GM23248 (cell line): ENCODE data around the gene CLCF1. TPM values are rescaled to one million over a fixed set of nuclear protein-coding genes. Genes with fewer than 3 reads are reported as not detected.
"Not testable (repeated sequence)": the region's sequence is repeated elsewhere in the genome, so short reads cannot be mapped to it uniquely, and the experiment has no call there.

Experiments
- DNase-seq: peaks from one replicate; pipeline ENCODE4 v3.0.0-alpha.2; 2015
- H2AFZ ChIP-seq: fragments of 200-600 bp; sonication (generic); 2 replicates; pipeline ENCODE4 v1.6.1; 2016; ENCODE audit warnings: antibody characterized with exemption
- H3F3A ChIP-seq: fragments of 200-600 bp; sonication (generic); 2 replicates; pipeline ENCODE4 v1.6.1; 2016; ENCODE audit warnings: mild to moderate bottlenecking, antibody characterized with exemption, mixed run types; ENCODE audit not compliant: insufficient read depth
- H3K27ac ChIP-seq: fragments of 200-600 bp; sonication (generic); 2 replicates; pipeline ENCODE4 v1.5.1; 2016; ENCODE audit warnings: mild to moderate bottlenecking
- H3K27me3 ChIP-seq: fragments of 200-600 bp; sonication (generic); replicated peaks from 2 replicates; pipeline ENCODE4 v1.6.1; 2016; ENCODE audit warnings: mild to moderate bottlenecking; ENCODE audit not compliant: insufficient read depth
- H3K36me3 ChIP-seq: fragments of 200-600 bp; sonication (generic); 2 replicates; pipeline ENCODE4 v1.6.1; 2016; ENCODE audit warnings: low read depth, mild to moderate bottlenecking
- H3K4me1 ChIP-seq: fragments of 200-600 bp; sonication (generic); 2 replicates; pipeline ENCODE4 v1.6.1; 2016; ENCODE audit warnings: mild to moderate bottlenecking; ENCODE audit not compliant: insufficient read depth
- H3K4me2 ChIP-seq: fragments of 200-600 bp; sonication (generic); one replicate; pipeline ENCODE4 v1.6.1; 2016; ENCODE audit warnings: mild to moderate bottlenecking; ENCODE audit not compliant: unreplicated experiment
- H3K4me3 ChIP-seq: fragments of 200-600 bp; sonication (generic); 2 replicates; pipeline ENCODE4 v1.5.1; 2016; ENCODE audit warnings: mild to moderate bottlenecking
- H3K79me2 ChIP-seq: fragments of 200-600 bp; sonication (generic); 2 replicates; pipeline ENCODE4 v1.6.1; 2016; ENCODE audit warnings: mild to moderate bottlenecking; ENCODE audit not compliant: insufficient read depth
- H3K9ac ChIP-seq: fragments of 200-600 bp; sonication (generic); 2 replicates; pipeline ENCODE4 v1.6.1; 2016; ENCODE audit warnings: mild to moderate bottlenecking
- H3K9me2 ChIP-seq: fragments of 200-600 bp; sonication (generic); 2 replicates; pipeline ENCODE4 v1.6.1; 2016; ENCODE audit warnings: mixed run types, mild to moderate bottlenecking, moderate library complexity; ENCODE audit not compliant: insufficient read depth
- H3K9me3 ChIP-seq: fragments of 200-600 bp; sonication (generic); one replicate; pipeline ENCODE4 v1.6.1; 2017; ENCODE audit warnings: low read depth
- H4K20me1 ChIP-seq: fragments of 200-600 bp; sonication (generic); 2 replicates; pipeline ENCODE4 v1.6.0; 2016; ENCODE audit not compliant: insufficient read depth
- EZH2 ChIP-seq: fragments of 200-600 bp; sonication (generic); IDR thresholded peaks from 2 replicates; pipeline ENCODE4 v1.6.1; 2018; ENCODE audit warnings: antibody characterized with exemption, mild to moderate bottlenecking; ENCODE audit not compliant: insufficient read depth, poor library complexity, severe bottlenecking
- EZH2phosphoT487 ChIP-seq: fragments of 200-600 bp; sonication (generic); IDR thresholded peaks from 2 replicates; pipeline ENCODE4 v1.6.1; 2018; ENCODE audit warnings: antibody characterized with exemption, moderate library complexity, mild to moderate bottlenecking, low read depth; ENCODE audit not compliant: insufficient read depth
- WGBS, 2 experiments: methylation state at CpG; one replicate each; pipeline ENCODE4 v1.1.6; 2015 to 2017; ENCODE audit warnings: low lambda C conversion rate in 2 of 2, low coverage in 1 of 2; ENCODE audit errors: missing lambda C conversion rate in 2 of 2; 5-methylcytosine and 5-hydroxymethylcytosine counted together
- in situ Hi-C: fragments of 300-500 bp; cut with MboI; formaldehyde crosslinking; loops from 2 replicates; pipeline ENCODE4 v1.15.0; 2020
- polyA plus RNA-seq: library from polyadenylated mRNA; unstranded; fragments of >200 nt; fragmentation: Nextera tagmentation; extraction: Ambion mirVana; gene quantifications from 2 replicates; pipeline ENCODE4 v1.2.1, GENCODE V29; 2016
- total RNA-seq: library from RNA; depleted of rRNA; stranded (reverse); fragments of >200 nt; shearing (Covaris generic); gene quantifications from 2 replicates; pipeline ENCODE4 v1.2.3, GENCODE V29; 2014

CLCF1 gene
- total and polyA plus RNA-seq, 2 experiments from 2014 or later: 20.0 to 39.1 TPM

- Histone ChIP-seq H3K27me3 (peaks cover 15% of the 10 kb centered on the region; the same call in 1 of the 2 replicates), H3K4me3 (no peak overlapping the region), H3K4me1 (peaks cover 6% of the 10 kb centered on the region), H3F3A (no peaks in the 10 kb centered on the region), H3K9me3 (no peaks in the 10 kb centered on the region), H3K9me2 (no peaks in the 10 kb centered on the region), H3K9ac (no peak overlapping the region), H3K27ac (no peak overlapping the region), H2AFZ (no peak overlapping the region), H4K20me1 (no peaks in the 10 kb centered on the region), H3K36me3 (no peaks in the 10 kb centered on the region), H3K79me2 (no peaks in the 10 kb centered on the region; the same call in 1 of the 2 replicates), H3K4me2 (no peak overlapping the region)
- no peak for TF ChIP-seq EZH2
- TF ChIP-seq EZH2phosphoT487: no peak
- in situ Hi-C loops: no loop called here
- WGBS, 2 experiments: 67 to 69% methylated on average over 11 to 18 of the region's 18 CpGs
- DNase-seq: no peak
Observed at GRCh38 chr11:67406420-67406968, 33.1 kb upstream of the CLCF1 start.

DNA sequence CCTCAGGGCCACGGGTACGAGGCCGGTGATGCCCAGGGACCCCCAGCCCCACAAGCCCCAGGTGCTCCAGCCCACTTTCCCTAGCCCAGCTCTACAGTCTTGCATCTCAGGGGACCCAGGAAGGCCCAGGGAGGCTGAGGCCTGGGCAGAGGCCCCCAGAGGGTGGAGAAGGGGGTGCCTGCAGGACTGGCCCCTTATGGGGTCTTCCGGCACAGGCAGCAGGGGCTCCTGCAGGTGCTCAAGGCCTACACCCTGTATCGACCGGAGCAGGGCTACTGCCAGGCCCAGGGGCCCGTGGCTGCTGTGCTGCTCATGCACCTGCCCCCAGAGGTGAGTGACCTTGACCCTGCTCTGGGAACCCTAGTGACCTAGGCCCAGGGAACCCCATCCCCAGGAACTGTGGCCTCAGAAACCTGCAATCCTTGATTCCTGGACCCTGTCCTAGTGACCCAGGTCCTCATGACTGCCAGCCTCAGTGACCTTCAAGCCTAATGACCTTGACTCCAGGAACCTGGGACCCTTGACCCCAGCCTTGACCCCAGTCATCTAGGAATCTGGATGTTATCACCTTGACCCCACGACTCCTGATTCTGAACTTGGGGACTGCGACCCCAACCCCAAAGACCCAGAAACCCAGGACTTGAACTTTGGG lies 32.4 kb upstream of the CLCF1 start:
- H3F3A ChIP-seq: no peaks in the 10 kb centered on the region
- no peak overlapping the region for H3K9ac ChIP-seq
- no peaks in the 10 kb centered on the region for H3K9me2 ChIP-seq
- 79 to 84% methylated on average over 9 of the region's 9 CpGs for WGBS, 2 experiments
- no peak for TF ChIP-seq EZH2phosphoT487
- TF ChIP-seq EZH2: no peak
- in situ Hi-C loops: no loop called here
- no peak overlapping the region for H2AFZ ChIP-seq
- H3K27ac ChIP-seq: no peak overlapping the region
- H3K9me3 ChIP-seq: no peaks in the 10 kb centered on the region
- H3K4me1 ChIP-seq: peaks cover 6% of the 10 kb centered on the region
- H3K79me2 ChIP-seq: peaks cover 6% of the 10 kb centered on the region
- no peak overlapping the region for H3K4me3 ChIP-seq
- DNase-seq: no peak
- no peaks in the 10 kb centered on the region for H4K20me1 ChIP-seq
- no peaks in the 10 kb centered on the region for H3K36me3 ChIP-seq
- peaks cover 9% of the 10 kb centered on the region; the same call in 1 of the 2 replicates for H3K27me3 ChIP-seq
- no peak overlapping the region for H3K4me2 ChIP-seq

- Histone ChIP-seq H3K27me3 (peaks cover 6% of the 10 kb centered on the region; the same call in 1 of the 2 replicates), H3K36me3 (no peaks in the 10 kb centered on the region), H3K9ac (no peak overlapping the region), H3K79me2 (peaks cover 12% of the 10 kb centered on the region), H3K4me2 (no peak overlapping the region), H3K9me3 (no peaks in the 10 kb centered on the region), H3K27ac (no peak overlapping the region), H4K20me1 (no peaks in the 10 kb centered on the region), H3F3A (no peaks in the 10 kb centered on the region), H3K9me2 (no peaks in the 10 kb centered on the region), H3K4me3 (no peak overlapping the region), H2AFZ (no peak overlapping the region), H3K4me1 (peaks cover 6% of the 10 kb centered on the region)
- TF ChIP-seq EZH2phosphoT487: no peak
- TF ChIP-seq EZH2: no peak
- WGBS, 2 experiments: 89 to 93% methylated on average over 6 of the region's 6 CpGs
- no peak for DNase-seq
- in situ Hi-C loops: no loop called here
Observed at GRCh38 chr11:67405196-67405567, 31.8 kb upstream of the CLCF1 start.

DNA sequence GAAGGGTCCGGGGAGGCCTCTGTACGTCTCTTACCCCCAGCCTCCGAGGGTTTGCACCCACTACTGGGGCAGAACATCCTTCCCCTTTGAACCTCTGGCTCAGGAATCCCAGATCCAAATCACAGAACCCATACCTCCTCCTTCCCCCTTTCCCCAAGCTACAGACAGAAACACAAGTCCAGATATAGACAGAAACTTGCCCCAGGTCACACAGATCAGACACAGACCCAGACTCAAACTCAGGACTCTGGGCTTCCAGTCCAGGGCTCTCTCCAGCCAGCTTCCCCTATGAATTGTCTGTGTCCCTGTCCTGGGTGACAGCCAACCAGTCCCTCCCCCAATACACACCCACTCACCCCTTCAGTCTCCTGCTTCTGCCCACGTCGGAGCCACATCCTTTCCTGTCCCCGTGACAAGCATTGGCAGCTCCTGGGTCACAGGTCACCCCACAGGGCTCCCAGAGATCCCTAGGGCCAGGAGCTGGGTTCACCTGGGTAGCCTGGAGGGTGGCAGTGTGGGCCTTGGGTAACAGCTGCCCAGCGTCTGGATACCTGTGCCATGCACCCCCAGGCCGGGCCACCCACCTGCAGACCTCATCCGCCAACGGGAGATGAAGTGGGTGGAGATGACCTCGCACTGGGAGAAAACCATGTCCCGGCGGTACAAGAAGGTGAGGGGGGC lies 31.3 kb upstream of the CLCF1 start:
- no peak for DNase-seq
- Histone ChIP-seq H3K4me2 (no peak overlapping the region), H4K20me1 (no peaks in the 10 kb centered on the region), H3K9ac (no peak overlapping the region), H3K9me2 (no peaks in the 10 kb centered on the region), H3F3A (no peaks in the 10 kb centered on the region), H3K36me3 (no peaks in the 10 kb centered on the region), H2AFZ (no peak overlapping the region), H3K79me2 (peaks cover 17% of the 10 kb centered on the region), H3K4me3 (no peak overlapping the region), H3K27me3 (peaks cover 6% of the 10 kb centered on the region; the same call in 1 of the 2 replicates), H3K27ac (no peak overlapping the region), H3K9me3 (no peaks in the 10 kb centered on the region), H3K4me1 (peaks cover 6% of the 10 kb centered on the region)
- no peak for TF ChIP-seq EZH2phosphoT487
- no peak for TF ChIP-seq EZH2
- 57 to 61% methylated on average over 12 to 13 of the region's 13 CpGs for WGBS, 2 experiments
- in situ Hi-C loops: no loop called here

DNA sequence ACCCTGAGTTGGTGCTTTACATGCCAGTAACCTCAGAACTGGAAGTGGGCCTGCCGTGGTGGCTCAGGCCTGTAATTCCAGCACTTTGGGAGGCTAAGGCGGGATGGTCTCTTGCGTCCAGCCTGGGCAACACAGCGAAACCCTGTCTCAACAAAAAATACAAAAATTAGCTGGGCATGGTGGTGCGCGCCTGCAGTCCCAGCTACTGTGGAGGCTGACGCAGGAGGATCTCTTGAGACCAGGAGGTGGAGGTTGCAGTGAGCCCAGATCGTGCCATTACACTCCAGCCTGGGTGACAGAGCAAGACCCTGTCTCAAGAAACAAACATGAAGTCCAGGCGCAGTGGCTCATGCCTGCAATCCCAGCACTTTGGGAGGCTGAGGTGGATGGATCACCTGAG lies 29.7 kb upstream of the CLCF1 start:
- H3K4me1 ChIP-seq, in situ Hi-C loops, H3K9me2 ChIP-seq, DNase-seq, H3K27me3 ChIP-seq, H3K4me2 ChIP-seq, H3K9me3 ChIP-seq, H3F3A ChIP-seq, H3K27ac ChIP-seq, H3K4me3 ChIP-seq, H4K20me1 ChIP-seq, H2AFZ ChIP-seq, H3K36me3 ChIP-seq, H3K9ac ChIP-seq: not testable (repeated sequence)
- peaks cover 24% of the 10 kb centered on the region for H3K79me2 ChIP-seq
- WGBS, 2 experiments: 95% methylated on average over 9 of the region's 9 CpGs

DNA sequence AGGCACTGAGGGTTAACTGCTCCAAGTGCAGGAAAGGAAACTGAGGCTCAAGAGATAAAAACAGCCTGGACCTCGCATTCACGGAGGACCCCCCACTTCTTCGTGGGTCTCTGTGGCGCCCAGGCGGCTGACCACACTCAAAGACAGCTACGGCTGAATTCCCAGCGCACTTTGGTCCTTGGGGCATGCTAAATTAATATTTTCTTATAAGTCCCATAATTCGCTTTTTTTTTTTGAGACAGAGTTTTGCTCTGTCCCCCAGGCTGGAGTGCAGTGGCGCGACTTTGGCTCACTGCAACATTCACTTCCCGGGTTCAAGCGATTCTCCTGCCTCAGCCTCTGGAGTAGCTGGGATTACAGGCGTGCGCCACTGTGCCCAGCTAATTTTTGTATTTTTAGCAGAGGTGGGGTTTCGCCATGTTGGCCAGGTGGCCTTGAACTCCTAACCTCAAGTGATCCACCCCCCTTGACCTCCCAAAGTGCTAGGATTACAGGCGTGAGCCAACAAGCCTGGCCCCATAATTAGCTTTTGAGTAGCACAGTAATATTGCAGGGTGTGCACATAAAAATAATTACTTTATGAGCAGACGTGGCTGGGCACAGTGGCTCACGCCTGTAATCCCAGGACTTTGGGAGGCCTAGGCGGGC lies 28.9 kb upstream of the CLCF1 start:
- H3K9me2 ChIP-seq, H4K20me1 ChIP-seq, in situ Hi-C loops, DNase-seq, H3K4me1 ChIP-seq, H3K27me3 ChIP-seq, H3K9me3 ChIP-seq, H3F3A ChIP-seq, H3K36me3 ChIP-seq: not testable (repeated sequence)
- Histone ChIP-seq H3K4me2 (peak overlapping the region; percentile 85), H3K4me3 (peak overlapping the region; percentile 70), H3K9ac (peak overlapping the region; percentile 95), H3K79me2 (peaks cover 24% of the 10 kb centered on the region), H3K27ac (peak overlapping the region; percentile 74), H2AFZ (peak overlapping the region; percentile 98)
- 50 to 59% methylated on average over 19 of the region's 19 CpGs for WGBS, 2 experiments
